ENCODE results near the gene ISOC2. TPM values are rescaled to one million over a fixed set of nuclear protein-coding genes. Genes with fewer than 3 reads are reported as not detected.

The ISOC2 gene
- total and polyA plus RNA-seq, 2 experiments from 2014 or later = 72.2 to 79.3 TPM

DNA sequence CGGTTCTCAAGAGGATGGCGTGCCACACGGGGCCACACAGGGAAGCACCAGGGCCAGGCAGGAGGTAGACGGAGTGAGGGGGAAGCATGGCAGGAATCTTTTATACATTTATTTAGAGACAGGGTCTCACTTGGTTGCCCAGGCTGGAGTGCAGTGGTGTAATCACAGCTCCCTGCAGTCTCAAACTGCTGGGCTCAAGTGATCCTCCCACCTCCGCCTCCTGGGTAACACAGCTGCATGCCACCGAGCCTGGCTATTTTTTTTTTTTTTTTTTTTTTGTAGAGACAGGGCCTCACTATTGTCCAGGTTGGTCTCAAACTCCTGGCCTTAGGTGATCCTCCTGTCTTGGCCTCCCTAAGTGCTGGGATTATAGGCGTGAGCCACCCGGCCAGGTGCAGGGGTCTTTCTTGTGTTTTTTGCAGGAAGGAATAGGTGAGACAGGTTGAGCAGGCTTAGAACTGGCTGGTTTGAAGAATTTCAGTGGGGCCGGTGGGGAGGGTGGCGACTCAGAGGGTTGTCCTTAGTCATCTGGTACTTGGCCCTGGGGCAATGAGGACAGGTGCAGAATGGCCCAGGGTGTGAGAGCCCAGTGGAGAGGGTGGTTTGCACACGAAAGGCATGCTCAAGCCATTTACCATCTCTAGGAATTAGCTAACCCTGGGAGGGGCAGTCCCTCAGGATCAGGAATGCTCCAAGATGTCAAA is 34.4 kb upstream of the ISOC2 start:
- Histone ChIP-seq H3K27me3 (peaks cover 10% of the 10 kb centered on the region), H3K4me2 (no peak overlapping the region), H3K9me2 (replicated peaks; ENCODE audit: insufficient read depth) (no peaks in the 10 kb centered on the region), H3K4me3 (no peak overlapping the region), H3K9me3 (ENCODE audit: low read depth) (no peaks in the 10 kb centered on the region), H3K4me1 (ENCODE audit: insufficient read depth) (no peaks in the 10 kb centered on the region), H3K27ac (no peak overlapping the region), H2AFZ (no peak overlapping the region), H3K36me3 (replicated peaks; ENCODE audit: insufficient read depth, low read depth) (no peaks in the 10 kb centered on the region), H4K20me1 (ENCODE audit: insufficient read depth, poor library complexity, severe bottlenecking) (no peaks in the 10 kb centered on the region), H3K79me2 (no peaks in the 10 kb centered on the region)
- DNase-seq (ENCODE audit: low spot score) = no peak
- WGBS (ENCODE audit: low lambda C conversion rate, missing lambda C conversion rate) = 70% methylated on average over 11 of the region's 11 CpGs
- TF ChIP-seq EZH2 (IDR thresholded peaks at IDR 0.05; ENCODE audit: borderline replicate concordance) = no peak
- TF ChIP-seq, protein P1, sequence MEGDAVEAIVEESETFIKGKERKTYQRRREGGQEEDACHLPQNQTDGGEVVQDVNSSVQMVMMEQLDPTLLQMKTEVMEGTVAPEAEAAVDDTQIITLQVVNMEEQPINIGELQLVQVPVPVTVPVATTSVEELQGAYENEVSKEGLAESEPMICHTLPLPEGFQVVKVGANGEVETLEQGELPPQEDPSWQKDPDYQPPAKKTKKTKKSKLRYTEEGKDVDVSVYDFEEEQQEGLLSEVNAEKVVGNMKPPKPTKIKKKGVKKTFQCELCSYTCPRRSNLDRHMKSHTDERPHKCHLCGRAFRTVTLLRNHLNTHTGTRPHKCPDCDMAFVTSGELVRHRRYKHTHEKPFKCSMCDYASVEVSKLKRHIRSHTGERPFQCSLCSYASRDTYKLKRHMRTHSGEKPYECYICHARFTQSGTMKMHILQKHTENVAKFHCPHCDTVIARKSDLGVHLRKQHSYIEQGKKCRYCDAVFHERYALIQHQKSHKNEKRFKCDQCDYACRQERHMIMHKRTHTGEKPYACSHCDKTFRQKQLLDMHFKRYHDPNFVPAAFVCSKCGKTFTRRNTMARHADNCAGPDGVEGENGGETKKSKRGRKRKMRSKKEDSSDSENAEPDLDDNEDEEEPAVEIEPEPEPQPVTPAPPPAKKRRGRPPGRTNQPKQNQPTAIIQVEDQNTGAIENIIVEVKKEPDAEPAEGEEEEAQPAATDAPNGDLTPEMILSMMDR (IDR thresholded peaks at IDR 0.05; ENCODE audit: poor library complexity) = no peak
- no peak for TF ChIP-seq EZH2phosphoT487 (IDR thresholded peaks at IDR 0.05; ENCODE audit: low read depth, severe bottlenecking, unreplicated experiment)

DNA sequence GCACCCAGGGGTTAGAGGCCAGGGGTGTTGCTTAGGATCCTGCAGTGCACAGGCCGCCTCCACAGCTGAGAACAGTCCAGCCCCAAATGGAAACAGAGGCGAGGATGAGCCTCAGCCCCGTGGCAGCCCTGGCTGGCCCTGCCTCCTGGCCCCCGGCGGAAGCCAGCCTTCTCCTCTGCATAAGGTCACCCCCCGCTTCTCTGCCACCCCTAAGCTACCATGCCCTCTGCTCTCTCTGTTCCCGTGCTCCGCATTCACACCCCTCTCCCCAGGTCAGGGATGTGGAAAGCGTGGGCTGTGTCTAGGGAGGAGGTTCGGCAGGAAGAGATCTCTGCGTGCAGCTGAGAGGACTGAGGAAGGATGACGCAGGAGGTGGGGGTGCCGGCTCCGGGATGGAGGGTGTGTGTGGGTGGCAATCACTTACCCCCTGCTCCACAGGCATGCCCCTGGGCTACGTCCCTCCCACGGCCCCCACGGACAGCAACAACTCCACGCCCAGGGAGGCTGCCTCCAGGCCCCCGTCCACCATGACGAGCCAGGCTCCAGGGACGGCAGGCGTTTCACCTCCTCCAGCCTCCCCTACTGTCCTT is 32.8 kb upstream of the ISOC2 start:
- Histone ChIP-seq H3K27me3 (peaks cover 10% of the 10 kb centered on the region), H3K36me3 (replicated peaks; ENCODE audit: insufficient read depth, low read depth) (no peaks in the 10 kb centered on the region), H4K20me1 (ENCODE audit: insufficient read depth, poor library complexity, severe bottlenecking) (no peaks in the 10 kb centered on the region), H2AFZ (no peak overlapping the region), H3K4me1 (ENCODE audit: insufficient read depth) (no peaks in the 10 kb centered on the region), H3K27ac (no peak overlapping the region), H3K4me2 (no peak overlapping the region), H3K9me2 (replicated peaks; ENCODE audit: insufficient read depth) (no peaks in the 10 kb centered on the region), H3K9me3 (ENCODE audit: low read depth) (no peaks in the 10 kb centered on the region), H3K79me2 (no peaks in the 10 kb centered on the region), H3K4me3 (no peak overlapping the region)
- 77% methylated on average over 21 of the region's 22 CpGs for WGBS (ENCODE audit: low lambda C conversion rate, missing lambda C conversion rate)
- no peak for DNase-seq (ENCODE audit: low spot score)
- TF ChIP-seq EZH2phosphoT487 (IDR thresholded peaks at IDR 0.05; ENCODE audit: low read depth, severe bottlenecking, unreplicated experiment) (no peak), EZH2 (IDR thresholded peaks at IDR 0.05; ENCODE audit: borderline replicate concordance) (no peak)
- TF ChIP-seq, protein P1 (IDR thresholded peaks at IDR 0.05; ENCODE audit: poor library complexity) = no peak

DNA sequence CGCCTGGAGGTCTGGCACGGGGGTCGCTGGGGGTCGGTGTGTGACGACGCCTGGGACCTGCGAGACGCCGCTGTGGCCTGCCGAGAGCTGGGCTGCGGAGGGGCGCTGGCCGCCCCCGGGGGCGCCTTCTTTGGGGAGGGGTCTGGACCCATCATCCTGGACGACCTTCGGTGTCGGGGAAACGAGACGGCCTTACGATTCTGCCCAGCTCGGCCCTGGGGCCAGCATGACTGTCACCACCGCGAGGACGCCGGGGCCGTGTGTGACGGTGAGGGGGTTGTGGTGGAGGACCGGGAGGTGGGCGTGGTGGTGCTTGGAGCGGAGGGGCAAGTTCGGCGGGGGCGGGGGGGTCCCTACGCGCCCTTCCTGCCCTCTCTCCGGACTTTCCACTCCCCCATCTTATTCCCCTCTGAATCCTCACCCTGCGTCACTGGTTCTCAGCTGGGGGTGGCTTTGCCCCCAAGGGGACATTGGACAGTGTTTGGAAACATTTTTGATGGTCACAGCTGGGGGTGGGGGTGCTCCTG is 32.3 kb upstream of the ISOC2 start:
- H3K9me2 ChIP-seq (replicated peaks; ENCODE audit: insufficient read depth) = no peaks in the 10 kb centered on the region
- H4K20me1 ChIP-seq (ENCODE audit: insufficient read depth, poor library complexity, severe bottlenecking) = no peaks in the 10 kb centered on the region
- no peaks in the 10 kb centered on the region for H3K36me3 ChIP-seq (replicated peaks; ENCODE audit: insufficient read depth, low read depth)
- no peaks in the 10 kb centered on the region for H3K9me3 ChIP-seq (ENCODE audit: low read depth)
- no peak overlapping the region for H2AFZ ChIP-seq
- WGBS (ENCODE audit: low lambda C conversion rate, missing lambda C conversion rate) = 93% methylated on average over 15 of the region's 38 CpGs
- no peak overlapping the region for H3K4me3 ChIP-seq
- TF ChIP-seq EZH2 (IDR thresholded peaks at IDR 0.05; ENCODE audit: borderline replicate concordance) (no peak), EZH2phosphoT487 (IDR thresholded peaks at IDR 0.05; ENCODE audit: low read depth, severe bottlenecking, unreplicated experiment) (no peak)
- TF ChIP-seq, protein P1 (IDR thresholded peaks at IDR 0.05; ENCODE audit: poor library complexity) = no peak
- H3K79me2 ChIP-seq = no peaks in the 10 kb centered on the region
- no peak for DNase-seq (ENCODE audit: low spot score)
- no peaks in the 10 kb centered on the region for H3K4me1 ChIP-seq (ENCODE audit: insufficient read depth)
- H3K4me2 ChIP-seq = no peak overlapping the region
- no peak overlapping the region for H3K27ac ChIP-seq
- peaks cover 10% of the 10 kb centered on the region for H3K27me3 ChIP-seq

Data from hepatocyte (in vitro differentiated cells).